ENCODE data around the gene GPR137. TPM values are rescaled to one million over a fixed set of nuclear protein-coding genes. Genes with fewer than 3 reads are reported as not detected.

GPR137 gene
- total and polyA plus RNA-seq, 4 donors: 6.7 to 22.2 (median 9.0) TPM

GRCh38 chr11:64265176-64266160 lies 20.2 kb upstream of the GPR137 start:
- Histone ChIP-seq H3K9me3 (ENCODE audit: control insufficient read depth in 4 of 4, low read length in 3 of 4) (no peaks in the 10 kb centered on the region), H3K9ac (ENCODE audit: low read depth in 1 of 2, low read length in 2 of 2) (no peak overlapping the region), H3K4me3 (ENCODE audit: low read depth in 1 of 3, low read length in 3 of 3) (no peak overlapping the region), H3K4me1 (ENCODE audit: control insufficient read depth in 4 of 4, insufficient read depth in 4 of 4, low read length in 3 of 4) (peaks cover 5 to 17% (median 14%) of the 10 kb centered on the region in 4 donors), H3K27me3 (ENCODE audit: control insufficient read depth in 4 of 4, insufficient read depth in 4 of 4, low read length in 3 of 4) (no peaks in the 10 kb centered on the region), H3K27ac (ENCODE audit: low read depth in 1 of 2, low read length in 2 of 2) (no peak overlapping the region), H3K36me3 (ENCODE audit: control insufficient read depth in 4 of 4, insufficient read depth in 3 of 4, low read depth in 1 of 4, low read length in 3 of 4) (peaks cover 0 to 9% (median 3%) of the 10 kb centered on the region in 4 donors)
- 94% methylated on average over 35 of the region's 35 CpGs for whole genome bisulfite sequencing
- no peak for TF ChIP-seq MAX (IDR thresholded peaks at IDR 0.05)
- TF ChIP-seq, protein P1, sequence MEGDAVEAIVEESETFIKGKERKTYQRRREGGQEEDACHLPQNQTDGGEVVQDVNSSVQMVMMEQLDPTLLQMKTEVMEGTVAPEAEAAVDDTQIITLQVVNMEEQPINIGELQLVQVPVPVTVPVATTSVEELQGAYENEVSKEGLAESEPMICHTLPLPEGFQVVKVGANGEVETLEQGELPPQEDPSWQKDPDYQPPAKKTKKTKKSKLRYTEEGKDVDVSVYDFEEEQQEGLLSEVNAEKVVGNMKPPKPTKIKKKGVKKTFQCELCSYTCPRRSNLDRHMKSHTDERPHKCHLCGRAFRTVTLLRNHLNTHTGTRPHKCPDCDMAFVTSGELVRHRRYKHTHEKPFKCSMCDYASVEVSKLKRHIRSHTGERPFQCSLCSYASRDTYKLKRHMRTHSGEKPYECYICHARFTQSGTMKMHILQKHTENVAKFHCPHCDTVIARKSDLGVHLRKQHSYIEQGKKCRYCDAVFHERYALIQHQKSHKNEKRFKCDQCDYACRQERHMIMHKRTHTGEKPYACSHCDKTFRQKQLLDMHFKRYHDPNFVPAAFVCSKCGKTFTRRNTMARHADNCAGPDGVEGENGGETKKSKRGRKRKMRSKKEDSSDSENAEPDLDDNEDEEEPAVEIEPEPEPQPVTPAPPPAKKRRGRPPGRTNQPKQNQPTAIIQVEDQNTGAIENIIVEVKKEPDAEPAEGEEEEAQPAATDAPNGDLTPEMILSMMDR (IDR thresholded peaks at IDR 0.05; ENCODE audit: low read depth, low read length, missing input control): no peak
- DNase-seq (ENCODE audit: low spot score): no peak

- DNase-seq (ENCODE audit: low spot score): no peak
- peaks cover 0 to 9% (median 3%) of the 10 kb centered on the region in 4 donors for H3K36me3 ChIP-seq (ENCODE audit: control insufficient read depth in 4 of 4, insufficient read depth in 3 of 4, low read depth in 1 of 4, low read length in 3 of 4)
- H3K4me3 ChIP-seq (ENCODE audit: low read depth in 1 of 3, low read length in 3 of 3): no peak overlapping the region
- H3K27ac ChIP-seq (ENCODE audit: low read depth in 1 of 2, low read length in 2 of 2): no peak overlapping the region
- H3K9ac ChIP-seq (ENCODE audit: low read depth in 1 of 2, low read length in 2 of 2): no peak overlapping the region
- 97% methylated on average over 15 of the region's 15 CpGs for WGBS
- peaks cover 5 to 17% (median 14%) of the 10 kb centered on the region in 4 donors for H3K4me1 ChIP-seq (ENCODE audit: control insufficient read depth in 4 of 4, insufficient read depth in 4 of 4, low read length in 3 of 4)
- TF ChIP-seq YY1 (IDR thresholded peaks at IDR 0.05): no peak
- TF ChIP-seq NR2F2 (IDR thresholded peaks at IDR 0.05): no peak
- no peak for TF ChIP-seq JUND (IDR thresholded peaks at IDR 0.05)
- TF ChIP-seq, protein P2, sequence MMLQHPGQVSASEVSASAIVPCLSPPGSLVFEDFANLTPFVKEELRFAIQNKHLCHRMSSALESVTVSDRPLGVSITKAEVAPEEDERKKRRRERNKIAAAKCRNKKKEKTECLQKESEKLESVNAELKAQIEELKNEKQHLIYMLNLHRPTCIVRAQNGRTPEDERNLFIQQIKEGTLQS (IDR thresholded peaks at IDR 0.05): no peak
- TF ChIP-seq, protein P1 (IDR thresholded peaks at IDR 0.05; ENCODE audit: low read depth, low read length, missing input control): no peak
- TF ChIP-seq, protein P3, sequence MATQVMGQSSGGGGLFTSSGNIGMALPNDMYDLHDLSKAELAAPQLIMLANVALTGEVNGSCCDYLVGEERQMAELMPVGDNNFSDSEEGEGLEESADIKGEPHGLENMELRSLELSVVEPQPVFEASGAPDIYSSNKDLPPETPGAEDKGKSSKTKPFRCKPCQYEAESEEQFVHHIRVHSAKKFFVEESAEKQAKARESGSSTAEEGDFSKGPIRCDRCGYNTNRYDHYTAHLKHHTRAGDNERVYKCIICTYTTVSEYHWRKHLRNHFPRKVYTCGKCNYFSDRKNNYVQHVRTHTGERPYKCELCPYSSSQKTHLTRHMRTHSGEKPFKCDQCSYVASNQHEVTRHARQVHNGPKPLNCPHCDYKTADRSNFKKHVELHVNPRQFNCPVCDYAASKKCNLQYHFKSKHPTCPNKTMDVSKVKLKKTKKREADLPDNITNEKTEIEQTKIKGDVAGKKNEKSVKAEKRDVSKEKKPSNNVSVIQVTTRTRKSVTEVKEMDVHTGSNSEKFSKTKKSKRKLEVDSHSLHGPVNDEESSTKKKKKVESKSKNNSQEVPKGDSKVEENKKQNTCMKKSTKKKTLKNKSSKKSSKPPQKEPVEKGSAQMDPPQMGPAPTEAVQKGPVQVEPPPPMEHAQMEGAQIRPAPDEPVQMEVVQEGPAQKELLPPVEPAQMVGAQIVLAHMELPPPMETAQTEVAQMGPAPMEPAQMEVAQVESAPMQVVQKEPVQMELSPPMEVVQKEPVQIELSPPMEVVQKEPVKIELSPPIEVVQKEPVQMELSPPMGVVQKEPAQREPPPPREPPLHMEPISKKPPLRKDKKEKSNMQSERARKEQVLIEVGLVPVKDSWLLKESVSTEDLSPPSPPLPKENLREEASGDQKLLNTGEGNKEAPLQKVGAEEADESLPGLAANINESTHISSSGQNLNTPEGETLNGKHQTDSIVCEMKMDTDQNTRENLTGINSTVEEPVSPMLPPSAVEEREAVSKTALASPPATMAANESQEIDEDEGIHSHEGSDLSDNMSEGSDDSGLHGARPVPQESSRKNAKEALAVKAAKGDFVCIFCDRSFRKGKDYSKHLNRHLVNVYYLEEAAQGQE (IDR thresholded peaks at IDR 0.05): no peak
- TF ChIP-seq FOXA2 (IDR thresholded peaks at IDR 0.05): no peak
- TF ChIP-seq RXRA (IDR thresholded peaks at IDR 0.05): no peak
- TF ChIP-seq SP1 (IDR thresholded peaks at IDR 0.05): no peak
- no peak for TF ChIP-seq EGR1 (IDR thresholded peaks at IDR 0.05; ENCODE audit: low read depth in 2 of 2)
- TF ChIP-seq HNF4G (IDR thresholded peaks at IDR 0.05): no peak
- TF ChIP-seq GABPA (IDR thresholded peaks at IDR 0.05 in 1 of 2, conservative IDR thresholded peaks at IDR 0.05 in 1 of 2): no peak
- TF ChIP-seq FOXA1 (IDR thresholded peaks at IDR 0.05): no peak
- TF ChIP-seq TAF1 (conservative IDR thresholded peaks at IDR 0.05): no peak
- no peak for TF ChIP-seq RAD21 (IDR thresholded peaks at IDR 0.05)
- no peak for TF ChIP-seq MAX (IDR thresholded peaks at IDR 0.05)
- TF ChIP-seq, protein P4, sequence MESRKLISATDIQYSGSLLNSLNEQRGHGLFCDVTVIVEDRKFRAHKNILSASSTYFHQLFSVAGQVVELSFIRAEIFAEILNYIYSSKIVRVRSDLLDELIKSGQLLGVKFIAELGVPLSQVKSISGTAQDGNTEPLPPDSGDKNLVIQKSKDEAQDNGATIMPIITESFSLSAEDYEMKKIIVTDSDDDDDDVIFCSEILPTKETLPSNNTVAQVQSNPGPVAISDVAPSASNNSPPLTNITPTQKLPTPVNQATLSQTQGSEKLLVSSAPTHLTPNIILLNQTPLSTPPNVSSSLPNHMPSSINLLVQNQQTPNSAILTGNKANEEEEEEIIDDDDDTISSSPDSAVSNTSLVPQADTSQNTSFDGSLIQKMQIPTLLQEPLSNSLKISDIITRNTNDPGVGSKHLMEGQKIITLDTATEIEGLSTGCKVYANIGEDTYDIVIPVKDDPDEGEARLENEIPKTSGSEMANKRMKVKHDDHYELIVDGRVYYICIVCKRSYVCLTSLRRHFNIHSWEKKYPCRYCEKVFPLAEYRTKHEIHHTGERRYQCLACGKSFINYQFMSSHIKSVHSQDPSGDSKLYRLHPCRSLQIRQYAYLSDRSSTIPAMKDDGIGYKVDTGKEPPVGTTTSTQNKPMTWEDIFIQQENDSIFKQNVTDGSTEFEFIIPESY (IDR thresholded peaks at IDR 0.05): no peak
- no peak for TF ChIP-seq HNF4A (conservative IDR thresholded peaks at IDR 0.05)
- H3K27me3 ChIP-seq (ENCODE audit: control insufficient read depth in 4 of 4, insufficient read depth in 4 of 4, low read length in 3 of 4): no peaks in the 10 kb centered on the region
- H3K9me3 ChIP-seq (ENCODE audit: control insufficient read depth in 4 of 4, low read length in 3 of 4): no peaks in the 10 kb centered on the region
Measured at GRCh38 chr11:64266339-64266738, 19.3 kb upstream of the GPR137 start.
